Transverse colon (tissue), 4 donors: Measurements from ENCODE around the gene DMXL2.

ENCODE experiments used
- CTCF ChIP-seq, 5 experiments: fragments of 200-600 bp in 3 of 5; fragments of 450-650 bp in 2 of 5; sonication (generic) in 3 of 5; IDR thresholded peaks; 1 replicate in 2 of 5; 2 replicates in 3 of 5; pipeline ENCODE4 v1.5.1; 2016 to 2017; ENCODE audit warnings: antibody characterized with exemption in 5 of 5, inconsistent platforms in 3 of 5, mild to moderate bottlenecking in 2 of 5, moderate library complexity in 1 of 5
- POLR2AphosphoS5 ChIP-seq, 3 donors: sonication (generic); formaldehyde crosslinking; IDR thresholded peaks; one replicate each; pipeline ENCODE4 v1.6.1; 2016; ENCODE audit warnings: antibody characterized with exemption in 3 of 3

DNA sequence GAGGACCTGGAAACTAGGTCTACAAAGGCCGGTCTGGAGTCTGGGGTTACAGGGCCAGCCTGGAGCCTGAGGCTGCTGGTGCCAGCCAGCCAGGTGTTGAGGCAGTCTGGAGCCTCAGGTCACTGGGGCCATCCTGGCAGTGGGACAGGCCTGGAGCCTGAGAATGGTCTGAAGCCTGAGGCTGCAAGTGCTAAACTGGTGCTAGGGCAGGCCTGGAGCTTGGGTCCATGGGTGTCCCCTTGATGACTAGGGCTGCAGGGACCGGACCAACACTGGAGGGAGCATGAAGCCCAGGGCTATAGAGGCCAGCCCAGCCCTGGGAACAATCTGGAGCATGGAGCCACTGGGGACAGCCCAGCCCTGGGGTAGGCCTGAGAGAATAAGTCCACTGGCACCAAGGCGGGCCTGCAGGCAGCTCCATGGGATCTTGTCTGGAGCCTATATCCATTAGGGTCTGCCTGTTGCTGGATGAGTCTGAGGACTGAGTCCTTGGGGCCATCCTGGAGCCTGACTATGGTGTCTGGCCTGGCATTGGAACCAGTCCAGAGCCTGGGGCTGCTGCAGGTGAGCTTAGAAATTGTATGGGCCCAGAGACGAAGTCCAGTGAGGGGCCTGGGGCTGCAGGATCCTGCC, 179.2 kb downstream of the DMXL2 start:
- no peak for TF ChIP-seq CTCF (IDR thresholded peaks at IDR 0.05)
- TF ChIP-seq POLR2AphosphoS5 (IDR thresholded peaks at IDR 0.05), result no peak
